ENCODE results near the gene TMEM154.

- TF ChIP-seq CTCF (IDR thresholded peaks at IDR 0.05) (peak in 3 of 6 experiments; percentile 11 to 59 (median 21)), POLR2A (IDR thresholded peaks at IDR 0.05) (no peak)
Observed at GRCh38 chr4:152655272-152656129, 24.3 kb downstream of the TMEM154 start.

All from esophagus squamous epithelium (tissue), 4 donors.